Testis (tissue), 3 donors: ENCODE data around the gene PVR. TPM values are rescaled to one million over a fixed set of nuclear protein-coding genes. Genes with fewer than 3 reads are reported as not detected.

Experiments
- DNase-seq: peaks from one replicate; pipeline ENCODE4 v3.0.0-alpha.2; 2019
- H3K27ac ChIP-seq, 2 donors: fragments of 200-600 bp; sonication (generic); one replicate each; pipeline ENCODE4 v1.5.1; 2019
- H3K27me3 ChIP-seq: fragments of 200-600 bp; sonication (generic); one replicate; pipeline ENCODE4 v1.5.1; 2019
- H3K36me3 ChIP-seq: fragments of 200-600 bp; sonication (generic); one replicate; pipeline ENCODE4 v1.5.1; 2017; ENCODE audit warnings: low read depth; ENCODE audit errors: missing control alignments
- H3K4me1 ChIP-seq: fragments of 200-600 bp; sonication (generic); one replicate; pipeline ENCODE4 v1.5.1; 2019
- H3K4me3 ChIP-seq, 2 donors: fragments of 200-600 bp; sonication (generic); one replicate each; pipeline ENCODE4 v1.5.1; 2017 to 2019
- H3K9me3 ChIP-seq: fragments of 200-600 bp; sonication (generic); one replicate; pipeline ENCODE4 v1.5.1; 2017
- CTCF ChIP-seq, 3 experiments: fragments of 450-650 bp in 2 of 3; fragments of 200-600 bp in 1 of 3; sonication (generic) in 1 of 3; IDR thresholded peaks; one replicate each; pipeline ENCODE4 v1.5.1; 2016 to 2019; ENCODE audit warnings: antibody characterized with exemption in 3 of 3, mild to moderate bottlenecking in 2 of 3, moderate library complexity in 1 of 3
- POLR2A ChIP-seq: fragments of 450-650 bp; IDR thresholded peaks from one replicate; pipeline ENCODE4 v1.6.1; 2017; ENCODE audit warnings: antibody characterized with exemption, mild to moderate bottlenecking, moderate library complexity
- WGBS, 2 donors: methylation state at CpG; one replicate each; pipeline ENCODE4 v1.1.5; 2018; 5-methylcytosine and 5-hydroxymethylcytosine counted together
- intact Hi-C: fragments of 100-400 bp; cut with DNase I; formaldehyde crosslinking; loops from one replicate; pipeline ENCODE4 v1.15.1; 2023; ENCODE audit warnings: low total_unique reads
- polyA plus RNA-seq: library from polyadenylated mRNA; stranded (reverse); fragments of 350-450 nt; fragmentation: Illumina TruSeq; extraction: RNeasy Lipid Tissue Mini Kit (QIAGEN cat#74804); gene quantifications from one replicate; pipeline ENCODE4 v1.2.3, GENCODE V29; 2014; ENCODE audit warnings: low read depth, low replicate concordance; ENCODE audit not compliant: insufficient read depth
- total RNA-seq, 2 donors: library from RNA; depleted of rRNA; stranded (reverse); fragments of >200 nt; gene quantifications; one replicate each; pipeline ENCODE4 v1.2.3, GENCODE V29; 2016

The PVR gene
- total and polyA plus RNA-seq, 3 donors from 2014 or later, result 29.1 to 41.1 (median 31.9) TPM

- no peak for DNase-seq
- no peaks in the 10 kb centered on the region for H3K9me3 ChIP-seq
- intact Hi-C loops, result no loop called here
- 80 to 84% methylated on average over 1 of the region's 1 CpG for WGBS, 2 donors
- H3K36me3 ChIP-seq, result no peaks in the 10 kb centered on the region
- H3K4me3 ChIP-seq, result no peak overlapping the region
- H3K4me1 ChIP-seq, result no peaks in the 10 kb centered on the region
- no peak overlapping the region for H3K27ac ChIP-seq
- TF ChIP-seq POLR2A, result no peak
- no peak for TF ChIP-seq CTCF (IDR thresholded peaks at IDR 0.05)
- no peaks in the 10 kb centered on the region for H3K27me3 ChIP-seq
Observed at GRCh38 chr19:44605547-44605946, 38.2 kb upstream of the PVR start.

GRCh38 chr19:44607049-44607448 is 36.7 kb upstream of the PVR start:
- H3K27ac ChIP-seq, result no peak overlapping the region
- WGBS, 2 donors, result 36 to 54% methylated on average over 2 of the region's 2 CpGs
- intact Hi-C loops, result no loop called here
- H3K4me3 ChIP-seq, result no peak overlapping the region
- no peaks in the 10 kb centered on the region for H3K4me1 ChIP-seq
- no peak for DNase-seq
- H3K9me3 ChIP-seq, result no peaks in the 10 kb centered on the region
- H3K36me3 ChIP-seq, result no peaks in the 10 kb centered on the region
- TF ChIP-seq CTCF (IDR thresholded peaks at IDR 0.05), result no peak
- no peak for TF ChIP-seq POLR2A
- no peaks in the 10 kb centered on the region for H3K27me3 ChIP-seq

GRCh38 chr19:44607917-44608316 is 35.8 kb upstream of the PVR start:
- intact Hi-C loops, result no loop called here
- no peak overlapping the region for H3K27ac ChIP-seq
- H3K36me3 ChIP-seq, result no peaks in the 10 kb centered on the region
- no peaks in the 10 kb centered on the region for H3K9me3 ChIP-seq
- H3K27me3 ChIP-seq, result no peaks in the 10 kb centered on the region
- no peak for DNase-seq
- WGBS, 2 donors, result 90 to 91% methylated on average over 3 of the region's 3 CpGs
- no peak overlapping the region for H3K4me3 ChIP-seq
- TF ChIP-seq CTCF (IDR thresholded peaks at IDR 0.05) (no peak), POLR2A (no peak)
- H3K4me1 ChIP-seq, result no peaks in the 10 kb centered on the region

GRCh38 chr19:44608391-44608821 is 35.3 kb upstream of the PVR start:
- no peak overlapping the region for H3K27ac ChIP-seq

More at GRCh38 chr19:44608391-44608821, 35.3 kb upstream of the PVR start:
- no peak for DNase-seq
- intact Hi-C loops, result no loop called here
- Histone ChIP-seq H3K27me3 (no peaks in the 10 kb centered on the region), H3K9me3 (no peaks in the 10 kb centered on the region), H3K4me3 (no peak overlapping the region), H3K36me3 (no peaks in the 10 kb centered on the region), H3K4me1 (no peaks in the 10 kb centered on the region)
- WGBS, 2 donors, result 69 to 73% methylated on average over 7 of the region's 7 CpGs
- TF ChIP-seq POLR2A (no peak), CTCF (IDR thresholded peaks at IDR 0.05) (no peak)
